ENCODE data around the gene CDC40.

GRCh38 chr6:110233770-110234374 lies 53.6 kb downstream of the CDC40 start:
- no peak for TF ChIP-seq POLR2A (IDR thresholded peaks at IDR 0.05)
- TF ChIP-seq CTCF (IDR thresholded peaks at IDR 0.05), result no peak

All from thyroid gland (tissue), 4 donors.